Neuronal stem cell (in vitro differentiated cells): ENCODE measurements around the gene UCN.

Experiments used
- DNase-seq: peaks from one replicate; pipeline ENCODE4 v3.0.0-alpha.2; 2013; ENCODE audit warnings: low spot score
- H2AFZ ChIP-seq: one replicate; pipeline ENCODE4 v1.6.1; 2013; ENCODE audit warnings: mild to moderate bottlenecking, low read length, inconsistent platforms
- H2AK5ac ChIP-seq: 2 replicates; pipeline ENCODE4 v1.6.1; 2013; ENCODE audit warnings: low read depth, mild to moderate bottlenecking, inconsistent platforms, low read length, moderate library complexity, mixed read lengths
- H2BK120ac ChIP-seq: 2 replicates; pipeline ENCODE4 v1.6.1; 2013; ENCODE audit warnings: low read depth, mild to moderate bottlenecking, inconsistent platforms, low read length, moderate library complexity, mixed read lengths
- H2BK12ac ChIP-seq: one replicate; pipeline ENCODE4 v1.6.1; 2013; ENCODE audit warnings: low read length, inconsistent platforms
- H2BK15ac ChIP-seq: 2 replicates; pipeline ENCODE4 v1.6.1; 2013; ENCODE audit warnings: mild to moderate bottlenecking, low read length, inconsistent platforms, mixed read lengths
- H2BK5ac ChIP-seq: one replicate; pipeline ENCODE4 v1.6.1; 2013; ENCODE audit warnings: inconsistent platforms, mild to moderate bottlenecking, low read length, moderate library complexity
- H3K14ac ChIP-seq: one replicate; pipeline ENCODE4 v1.6.1; 2013; ENCODE audit warnings: low read length, inconsistent platforms
- H3K18ac ChIP-seq: 2 replicates; pipeline ENCODE4 v1.6.1; 2013; ENCODE audit warnings: low read length, inconsistent platforms
- H3K23ac ChIP-seq: 2 replicates; pipeline ENCODE4 v1.6.1; 2013; ENCODE audit warnings: low read depth, mild to moderate bottlenecking, mixed read lengths, low read length, inconsistent platforms; ENCODE audit not compliant: poor library complexity
- H3K27ac ChIP-seq: replicated peaks from 3 replicates; pipeline ENCODE4 v1.5.1; 2013; ENCODE audit warnings: low read length, inconsistent platforms
- H3K27me3 ChIP-seq, 3 experiments: 2 replicates each; pipeline ENCODE4 v1.6.1; 2013; ENCODE audit warnings: low read length in 3 of 3, mild to moderate bottlenecking in 2 of 3, inconsistent platforms in 1 of 3, low read depth in 1 of 3, mixed read lengths in 1 of 3, moderate library complexity in 1 of 3; ENCODE audit not compliant: control insufficient read depth in 3 of 3, insufficient read depth in 3 of 3
- H3K36me3 ChIP-seq, 2 donors: replicated peaks in 1 of 2; 2 replicates each; pipeline ENCODE4 v1.6.1; 2013; ENCODE audit warnings: low read length in 2 of 2; ENCODE audit not compliant: control insufficient read depth in 2 of 2, insufficient read depth in 2 of 2
- H3K4ac ChIP-seq: 2 replicates; pipeline ENCODE4 v1.6.1; 2013; ENCODE audit warnings: inconsistent platforms, mild to moderate bottlenecking, low read length, moderate library complexity
- H3K4me1 ChIP-seq, 2 donors: 1 replicate in 1 of 2; 2 replicates in 1 of 2; pipeline ENCODE4 v1.6.1; 2013; ENCODE audit warnings: low read length in 2 of 2, low read depth in 1 of 2; ENCODE audit not compliant: control insufficient read depth in 2 of 2, insufficient read depth in 1 of 2
- H3K4me2 ChIP-seq: one replicate; pipeline ENCODE4 v1.6.1; 2013; ENCODE audit warnings: mild to moderate bottlenecking, low read length, inconsistent platforms; ENCODE audit not compliant: insufficient read depth, poor library complexity, severe bottlenecking
- H3K4me3 ChIP-seq, 2 donors: 2 replicates each; pipeline ENCODE4 v1.5.1; 2013; ENCODE audit warnings: low read length in 2 of 2, mild to moderate bottlenecking in 2 of 2, inconsistent platforms in 1 of 2, moderate library complexity in 1 of 2
- H3K79me1 ChIP-seq: one replicate; pipeline ENCODE4 v1.6.1; 2013; ENCODE audit warnings: low read depth, mild to moderate bottlenecking, inconsistent platforms, low read length, moderate library complexity
- H3K9ac ChIP-seq: one replicate; pipeline ENCODE4 v1.6.1; 2013; ENCODE audit warnings: mild to moderate bottlenecking, low read depth, low read length, inconsistent platforms; ENCODE audit not compliant: poor library complexity
- H3K9me3 ChIP-seq, 2 donors: replicated peaks in 1 of 2; 2 replicates each; pipeline versions ENCODE3 to v1.6.1; 2013; ENCODE audit warnings: low read length in 2 of 2, mild to moderate bottlenecking in 2 of 2, inconsistent platforms in 1 of 2, low read depth in 1 of 2, mixed read lengths in 1 of 2, moderate library complexity in 1 of 2; ENCODE audit not compliant: control insufficient read depth in 2 of 2, insufficient read depth in 1 of 2
- H4K8ac ChIP-seq: one replicate; pipeline ENCODE4 v1.6.1; 2013; ENCODE audit warnings: low read depth, mild to moderate bottlenecking, inconsistent platforms, low read length, moderate library complexity
- H4K91ac ChIP-seq: one replicate; pipeline ENCODE4 v1.6.1; 2013; ENCODE audit warnings: low read length, low read depth, mild to moderate bottlenecking, inconsistent platforms; ENCODE audit not compliant: poor library complexity
- WGBS, 2 donors: extraction: QIAGEN DNeasy Blood & Tissue Kit; methylation state at CpG; one replicate each; pipeline ENCODE4 v1.1.7; 2013; ENCODE audit warnings: missing lambda C conversion rate in 2 of 2, mixed read lengths in 1 of 2; ENCODE audit not compliant: insufficient read length in 2 of 2, insufficient replicate concordance in 1 of 2; ENCODE audit errors: extremely low coverage in 2 of 2; 5-methylcytosine and 5-hydroxymethylcytosine counted together

Gene UCN

GRCh38 chr2:27263287-27264252, 44.7 kb downstream of the UCN start:
- no peak for DNase-seq
- WGBS, 2 donors, result no CpG with 5 or more reads among the region's 46 CpGs
- no peak overlapping the region for H2BK15ac ChIP-seq
- H3K18ac ChIP-seq, result peak overlapping the region; percentile 87
- peak overlapping the region in 1 of 2 donors; percentile 80 for H3K4me3 ChIP-seq
- peak overlapping the region; percentile 61 for H2AK5ac ChIP-seq
- no peaks in the 10 kb centered on the region for H3K36me3 ChIP-seq
- H3K9me3 ChIP-seq, result peaks cover 0 to 2% of the 10 kb centered on the region in 2 donors
- peak overlapping the region; percentile 47 for H3K14ac ChIP-seq
- no peak overlapping the region for H4K91ac ChIP-seq
- H2BK12ac ChIP-seq, result no peak overlapping the region
- peak overlapping the region; percentile 62 for H2BK5ac ChIP-seq
- H3K4me2 ChIP-seq, result peak overlapping the region; percentile 87
- H3K4ac ChIP-seq, result no peak overlapping the region
- peak overlapping the region; percentile 62 for H3K23ac ChIP-seq
- H2AFZ ChIP-seq, result peak overlapping the region; percentile 85
- H3K4me1 ChIP-seq, result peaks cover 0 to 3% of the 10 kb centered on the region in 2 donors
- H3K79me1 ChIP-seq, result no peaks in the 10 kb centered on the region
- peak overlapping the region; percentile 38 for H3K9ac ChIP-seq
- peaks cover 38 to 95% (median 62%) of the 10 kb centered on the region in 3 experiments for H3K27me3 ChIP-seq
- no peak overlapping the region for H3K27ac ChIP-seq
- no peak overlapping the region for H4K8ac ChIP-seq
- no peak overlapping the region for H2BK120ac ChIP-seq

- Histone ChIP-seq H3K27me3 (peaks cover 38 to 96% (median 62%) of the 10 kb centered on the region in 3 experiments), H3K4ac (no peak within 1 kb of the TSS), H3K23ac (peak within 1 kb of the TSS; percentile 69), H2BK15ac (peak within 1 kb of the TSS; percentile 38), H3K18ac (peak within 1 kb of the TSS; percentile 87), H3K9me3 (peaks cover 0 to 2% of the 10 kb centered on the region in 2 donors), H2BK12ac (no peak within 1 kb of the TSS), H2BK120ac (peak within 1 kb of the TSS; percentile 43), H3K4me1 (peaks cover 0 to 3% of the 10 kb centered on the region in 2 donors), H4K8ac (no peak within 1 kb of the TSS), H3K79me1 (no peaks in the 10 kb centered on the region), H3K36me3 (no peaks in the 10 kb centered on the region), H4K91ac (no peak within 1 kb of the TSS), H2AK5ac (peak within 1 kb of the TSS; percentile 63), H3K4me3 (peak within 1 kb of the TSS; percentile 23 to 80), H3K27ac (no peak within 1 kb of the TSS), H2BK5ac (peak within 1 kb of the TSS; percentile 62), H3K14ac (peak within 1 kb of the TSS; percentile 47), H3K4me2 (peak within 1 kb of the TSS; percentile 87), H2AFZ (peak within 1 kb of the TSS; percentile 85), H3K9ac (peak within 1 kb of the TSS; percentile 78)
- DNase-seq, result peak; percentile 37
- no CpG with 5 or more reads among the region's 96 CpGs for WGBS, 2 donors
Measured at GRCh38 chr2:27262379-27263286, 45.6 kb downstream of the UCN start, which contains the start of gene SLC30A3. SLC30A3 (minus strand) TSS chr2:27263047; CDS start chr2:27262906, 141 bp downstream.

GRCh38 chr2:27261926-27262298, 46.3 kb downstream of the UCN start:
- H2BK15ac ChIP-seq, result peak overlapping the region; percentile 38
- peak overlapping the region in 1 of 2 donors; percentile 80 for H3K4me3 ChIP-seq
- no peak overlapping the region for H2AK5ac ChIP-seq
- DNase-seq, result no peak
- H3K79me1 ChIP-seq, result no peaks in the 10 kb centered on the region
- H3K14ac ChIP-seq, result no peak overlapping the region
- H2BK12ac ChIP-seq, result no peak overlapping the region
- H3K4me1 ChIP-seq, result peaks cover 0 to 3% of the 10 kb centered on the region in 2 donors
- peaks cover 38 to 97% (median 62%) of the 10 kb centered on the region in 3 experiments for H3K27me3 ChIP-seq
- WGBS, 2 donors, result no CpG with 5 or more reads among the region's 40 CpGs
- no peak overlapping the region for H2BK5ac ChIP-seq
- peak overlapping the region; percentile 87 for H3K4me2 ChIP-seq
- H4K8ac ChIP-seq, result no peak overlapping the region
- peak overlapping the region; percentile 85 for H2AFZ ChIP-seq
- peak overlapping the region; percentile 46 for H3K18ac ChIP-seq
- H3K36me3 ChIP-seq, result no peaks in the 10 kb centered on the region
- H3K4ac ChIP-seq, result no peak overlapping the region
- no peak overlapping the region for H3K9ac ChIP-seq
- peak overlapping the region; percentile 69 for H3K23ac ChIP-seq
- peaks cover 0 to 2% of the 10 kb centered on the region in 2 donors for H3K9me3 ChIP-seq
- no peak overlapping the region for H3K27ac ChIP-seq
- peak overlapping the region; percentile 43 for H2BK120ac ChIP-seq
- H4K91ac ChIP-seq, result no peak overlapping the region
